ENCODE data around the gene PTPDC1. TPM values are rescaled to one million over a fixed set of nuclear protein-coding genes. Genes with fewer than 3 reads are reported as not detected.
A peak's percentile ranks its signal among the peaks of the same experiment; 100 is the strongest.

The PTPDC1 gene
- total and polyA plus RNA-seq, 9 of the 15 experiments (the other 6 are each of a cell fraction or from before 2014, with no cell fraction given): 1.1 to 8.1 (median 5.7) TPM

- TF ChIP-seq THRB (CRISPR knock-in tag; conservative IDR thresholded peaks at IDR 0.05) (no peak), ATF1 (CRISPR knock-in tag; IDR thresholded peaks at IDR 0.05) (no peak), ATF1 (tag; IDR thresholded peaks at IDR 0.05) (peak; percentile 36; the same call in 1 of the 2 replicates), SUPT5H (IDR thresholded peaks at IDR 0.05) (peak; percentile 54), PATZ1 (CRISPR knock-in tag; IDR thresholded peaks at IDR 0.05; ENCODE audit: borderline replicate concordance) (no peak), RBFOX2 (IDR thresholded peaks at IDR 0.05; ENCODE audit: low read depth, low read length) (peak; percentile 66), GABPB2 (CRISPR knock-in tag; conservative IDR thresholded peaks at IDR 0.05) (no peak), POU5F1 (IDR thresholded peaks at IDR 0.05; ENCODE audit: borderline replicate concordance, low read depth, low read length, partially characterized antibody) (no peak), ZFX (CRISPR knock-in tag; IDR thresholded peaks at IDR 0.05) (peak; percentile 51; the same call in 1 of the 2 replicates), SMAD1 (IDR thresholded peaks at IDR 0.05; ENCODE audit: low read depth, low read length, partially characterized antibody) (peak; percentile 82), CGGBP1 (CRISPR knock-in tag; IDR thresholded peaks at IDR 0.05) (no peak), SMAD4 (CRISPR knock-in tag; conservative IDR thresholded peaks at IDR 0.05) (peak; percentile 51; the same call in 1 of the 2 replicates), THAP12 (CRISPR knock-in tag; IDR thresholded peaks at IDR 0.05) (no peak), ZBTB26 (CRISPR knock-in tag; IDR thresholded peaks at IDR 0.05) (no peak), DPF2 (IDR thresholded peaks at IDR 0.05) (peak; percentile 83), SNRNP70 (optimal IDR thresholded peaks at IDR 0.05; ENCODE audit: low read depth, low read length) (no peak)
These were observed 73.0 kb downstream of the PTPDC1 start (continued) for GRCh38 chr9:94157050-94157801.

All from K562 (cell line).